Neural progenitor cell (in vitro differentiated cells): ENCODE results near the gene DNLZ.

Experiments used
- EZH2 ChIP-seq: fragments of 200-600 bp; sonication (generic); IDR thresholded peaks from 2 replicates; pipeline ENCODE4 v1.6.1; 2017; ENCODE audit warnings: antibody characterized with exemption, mild to moderate bottlenecking, moderate library complexity
- TF ChIP-seq, protein P1 (sequence below): fragments of 200-600 bp; sonication (generic); IDR thresholded peaks from 2 replicates; pipeline ENCODE4 v1.5.1; 2017; ENCODE audit warnings: antibody characterized with exemption, mild to moderate bottlenecking

DNA sequence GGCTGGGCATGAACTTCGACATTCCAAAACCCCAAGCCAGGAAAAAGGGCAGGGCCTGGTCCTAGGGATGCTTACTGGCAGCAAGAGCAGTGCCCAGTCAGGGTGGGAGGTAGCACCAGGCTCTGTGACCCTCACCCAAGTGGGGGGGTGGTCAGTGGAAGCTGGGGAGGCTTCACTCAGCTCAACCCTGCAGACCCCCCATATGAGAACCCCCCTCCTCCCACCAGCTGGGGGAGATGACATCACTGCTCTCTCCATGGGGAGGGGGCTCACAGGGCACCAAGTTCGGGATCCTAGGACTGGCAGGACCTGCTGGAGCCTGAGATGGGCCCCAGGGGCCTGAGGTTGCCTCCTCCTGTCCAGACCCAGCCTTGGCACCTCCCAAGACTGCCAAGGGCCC is 4.7 kb downstream of the DNLZ start:
- TF ChIP-seq, protein P1, sequence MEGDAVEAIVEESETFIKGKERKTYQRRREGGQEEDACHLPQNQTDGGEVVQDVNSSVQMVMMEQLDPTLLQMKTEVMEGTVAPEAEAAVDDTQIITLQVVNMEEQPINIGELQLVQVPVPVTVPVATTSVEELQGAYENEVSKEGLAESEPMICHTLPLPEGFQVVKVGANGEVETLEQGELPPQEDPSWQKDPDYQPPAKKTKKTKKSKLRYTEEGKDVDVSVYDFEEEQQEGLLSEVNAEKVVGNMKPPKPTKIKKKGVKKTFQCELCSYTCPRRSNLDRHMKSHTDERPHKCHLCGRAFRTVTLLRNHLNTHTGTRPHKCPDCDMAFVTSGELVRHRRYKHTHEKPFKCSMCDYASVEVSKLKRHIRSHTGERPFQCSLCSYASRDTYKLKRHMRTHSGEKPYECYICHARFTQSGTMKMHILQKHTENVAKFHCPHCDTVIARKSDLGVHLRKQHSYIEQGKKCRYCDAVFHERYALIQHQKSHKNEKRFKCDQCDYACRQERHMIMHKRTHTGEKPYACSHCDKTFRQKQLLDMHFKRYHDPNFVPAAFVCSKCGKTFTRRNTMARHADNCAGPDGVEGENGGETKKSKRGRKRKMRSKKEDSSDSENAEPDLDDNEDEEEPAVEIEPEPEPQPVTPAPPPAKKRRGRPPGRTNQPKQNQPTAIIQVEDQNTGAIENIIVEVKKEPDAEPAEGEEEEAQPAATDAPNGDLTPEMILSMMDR, result no peak
- TF ChIP-seq EZH2, result no peak
